Measurements from ENCODE around the gene CIAO1.

The CIAO1 gene

DNA sequence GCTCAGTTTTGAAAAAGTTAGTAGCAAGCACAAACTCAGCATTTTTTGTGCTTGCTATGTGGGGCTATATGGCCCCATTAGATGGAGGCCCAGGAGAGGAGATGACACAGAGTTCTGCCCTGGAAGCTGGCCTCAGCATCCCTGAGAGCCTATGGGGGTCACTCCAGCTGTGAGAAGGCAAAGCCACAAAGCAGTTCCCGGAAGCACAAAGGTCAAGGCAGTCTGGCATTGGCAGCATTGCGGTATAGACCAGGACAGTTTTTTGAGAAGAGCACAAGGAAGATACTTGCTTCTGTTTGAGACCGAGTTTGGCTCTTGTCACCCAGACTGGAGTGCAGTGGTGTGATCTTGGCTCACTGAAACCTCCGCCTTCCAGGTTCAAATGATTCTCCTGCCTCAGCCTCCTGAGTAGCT, 51.6 kb downstream of the CIAO1 start (continued):
- TF ChIP-seq, protein P1, sequence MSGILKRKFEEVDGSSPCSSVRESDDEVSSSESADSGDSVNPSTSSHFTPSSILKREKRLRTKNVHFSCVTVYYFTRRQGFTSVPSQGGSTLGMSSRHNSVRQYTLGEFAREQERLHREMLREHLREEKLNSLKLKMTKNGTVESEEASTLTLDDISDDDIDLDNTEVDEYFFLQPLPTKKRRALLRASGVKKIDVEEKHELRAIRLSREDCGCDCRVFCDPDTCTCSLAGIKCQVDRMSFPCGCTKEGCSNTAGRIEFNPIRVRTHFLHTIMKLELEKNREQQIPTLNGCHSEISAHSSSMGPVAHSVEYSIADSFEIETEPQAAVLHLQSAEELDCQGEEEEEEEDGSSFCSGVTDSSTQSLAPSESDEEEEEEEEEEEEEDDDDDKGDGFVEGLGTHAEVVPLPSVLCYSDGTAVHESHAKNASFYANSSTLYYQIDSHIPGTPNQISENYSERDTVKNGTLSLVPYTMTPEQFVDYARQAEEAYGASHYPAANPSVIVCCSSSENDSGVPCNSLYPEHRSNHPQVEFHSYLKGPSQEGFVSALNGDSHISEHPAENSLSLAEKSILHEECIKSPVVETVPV (CRISPR knock-in tag; IDR thresholded peaks at IDR 0.05), result no peak
- TF ChIP-seq ZFP3 (CRISPR knock-in tag; IDR thresholded peaks at IDR 0.05) (no peak), BACH2 (CRISPR knock-in tag; IDR thresholded peaks at IDR 0.05; ENCODE audit: borderline replicate concordance) (no peak), ESRRG (CRISPR knock-in tag; IDR thresholded peaks at IDR 0.05) (no peak)

DNA sequence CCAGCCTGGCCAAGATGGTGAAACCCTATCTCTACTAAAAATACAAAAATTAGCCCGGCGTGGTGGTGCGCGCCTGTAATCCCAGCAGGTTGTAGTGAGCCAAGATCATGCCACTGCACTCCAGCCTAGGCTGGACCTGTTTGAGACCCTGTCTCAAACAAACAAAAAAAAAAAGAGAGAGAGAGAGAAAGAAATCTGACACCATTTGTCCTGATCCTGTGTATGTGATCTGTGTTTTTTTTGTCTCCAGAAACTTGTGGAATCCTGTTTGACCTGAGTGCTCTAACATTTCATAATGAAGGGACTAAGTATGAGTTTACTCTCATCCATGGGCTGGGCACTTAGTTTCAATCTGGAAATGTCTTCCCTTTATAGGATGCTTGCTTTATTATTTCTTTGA, 52.7 kb downstream of the CIAO1 start:
- TF ChIP-seq ZNF565 (CRISPR knock-in tag; conservative IDR thresholded peaks at IDR 0.05; ENCODE audit: low read depth) (no peak), ISL1 (CRISPR knock-in tag; IDR thresholded peaks at IDR 0.05) (no peak), PPARA (CRISPR knock-in tag; IDR thresholded peaks at IDR 0.05; ENCODE audit: borderline replicate concordance) (no peak), RARB (CRISPR knock-in tag; IDR thresholded peaks at IDR 0.05) (no peak), GLIS3 (CRISPR knock-in tag; IDR thresholded peaks at IDR 0.05) (no peak), ZC3H10 (CRISPR knock-in tag; IDR thresholded peaks at IDR 0.05) (no peak), ESRRG (CRISPR knock-in tag; IDR thresholded peaks at IDR 0.05) (no peak), CSDC2 (CRISPR knock-in tag; IDR thresholded peaks at IDR 0.05) (no peak)
- TF ChIP-seq, protein P2, sequence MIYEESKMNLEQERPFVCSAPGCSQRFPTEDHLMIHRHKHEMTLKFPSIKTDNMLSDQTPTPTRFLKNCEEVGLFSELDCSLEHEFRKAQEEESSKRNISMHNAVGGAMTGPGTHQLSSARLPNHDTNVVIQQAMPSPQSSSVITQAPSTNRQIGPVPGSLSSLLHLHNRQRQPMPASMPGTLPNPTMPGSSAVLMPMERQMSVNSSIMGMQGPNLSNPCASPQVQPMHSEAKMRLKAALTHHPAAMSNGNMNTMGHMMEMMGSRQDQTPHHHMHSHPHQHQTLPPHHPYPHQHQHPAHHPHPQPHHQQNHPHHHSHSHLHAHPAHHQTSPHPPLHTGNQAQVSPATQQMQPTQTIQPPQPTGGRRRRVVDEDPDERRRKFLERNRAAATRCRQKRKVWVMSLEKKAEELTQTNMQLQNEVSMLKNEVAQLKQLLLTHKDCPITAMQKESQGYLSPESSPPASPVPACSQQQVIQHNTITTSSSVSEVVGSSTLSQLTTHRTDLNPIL (CRISPR knock-in tag; IDR thresholded peaks at IDR 0.05; ENCODE audit: low read depth), result no peak
- TF ChIP-seq, protein P3, sequence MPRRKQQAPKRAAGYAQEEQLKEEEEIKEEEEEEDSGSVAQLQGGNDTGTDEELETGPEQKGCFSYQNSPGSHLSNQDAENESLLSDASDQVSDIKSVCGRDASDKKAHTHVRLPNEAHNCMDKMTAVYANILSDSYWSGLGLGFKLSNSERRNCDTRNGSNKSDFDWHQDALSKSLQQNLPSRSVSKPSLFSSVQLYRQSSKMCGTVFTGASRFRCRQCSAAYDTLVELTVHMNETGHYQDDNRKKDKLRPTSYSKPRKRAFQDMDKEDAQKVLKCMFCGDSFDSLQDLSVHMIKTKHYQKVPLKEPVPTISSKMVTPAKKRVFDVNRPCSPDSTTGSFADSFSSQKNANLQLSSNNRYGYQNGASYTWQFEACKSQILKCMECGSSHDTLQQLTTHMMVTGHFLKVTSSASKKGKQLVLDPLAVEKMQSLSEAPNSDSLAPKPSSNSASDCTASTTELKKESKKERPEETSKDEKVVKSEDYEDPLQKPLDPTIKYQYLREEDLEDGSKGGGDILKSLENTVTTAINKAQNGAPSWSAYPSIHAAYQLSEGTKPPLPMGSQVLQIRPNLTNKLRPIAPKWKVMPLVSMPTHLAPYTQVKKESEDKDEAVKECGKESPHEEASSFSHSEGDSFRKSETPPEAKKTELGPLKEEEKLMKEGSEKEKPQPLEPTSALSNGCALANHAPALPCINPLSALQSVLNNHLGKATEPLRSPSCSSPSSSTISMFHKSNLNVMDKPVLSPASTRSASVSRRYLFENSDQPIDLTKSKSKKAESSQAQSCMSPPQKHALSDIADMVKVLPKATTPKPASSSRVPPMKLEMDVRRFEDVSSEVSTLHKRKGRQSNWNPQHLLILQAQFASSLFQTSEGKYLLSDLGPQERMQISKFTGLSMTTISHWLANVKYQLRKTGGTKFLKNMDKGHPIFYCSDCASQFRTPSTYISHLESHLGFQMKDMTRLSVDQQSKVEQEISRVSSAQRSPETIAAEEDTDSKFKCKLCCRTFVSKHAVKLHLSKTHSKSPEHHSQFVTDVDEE (CRISPR knock-in tag; IDR thresholded peaks at IDR 0.05), result no peak
- TF ChIP-seq, protein P4, sequence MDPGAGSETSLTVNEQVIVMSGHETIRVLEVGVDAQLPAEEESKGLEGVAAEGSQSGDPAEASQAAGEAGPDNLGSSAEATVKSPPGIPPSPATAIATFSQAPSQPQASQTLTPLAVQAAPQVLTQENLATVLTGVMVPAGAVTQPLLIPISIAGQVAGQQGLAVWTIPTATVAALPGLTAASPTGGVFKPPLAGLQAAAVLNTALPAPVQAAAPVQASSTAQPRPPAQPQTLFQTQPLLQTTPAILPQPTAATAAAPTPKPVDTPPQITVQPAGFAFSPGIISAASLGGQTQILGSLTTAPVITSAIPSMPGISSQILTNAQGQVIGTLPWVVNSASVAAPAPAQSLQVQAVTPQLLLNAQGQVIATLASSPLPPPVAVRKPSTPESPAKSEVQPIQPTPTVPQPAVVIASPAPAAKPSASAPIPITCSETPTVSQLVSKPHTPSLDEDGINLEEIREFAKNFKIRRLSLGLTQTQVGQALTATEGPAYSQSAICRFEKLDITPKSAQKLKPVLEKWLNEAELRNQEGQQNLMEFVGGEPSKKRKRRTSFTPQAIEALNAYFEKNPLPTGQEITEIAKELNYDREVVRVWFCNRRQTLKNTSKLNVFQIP (CRISPR knock-in tag; IDR thresholded peaks at IDR 0.05; ENCODE audit: borderline replicate concordance, low read depth), result no peak
- ATAC-seq, result no peak

DNA sequence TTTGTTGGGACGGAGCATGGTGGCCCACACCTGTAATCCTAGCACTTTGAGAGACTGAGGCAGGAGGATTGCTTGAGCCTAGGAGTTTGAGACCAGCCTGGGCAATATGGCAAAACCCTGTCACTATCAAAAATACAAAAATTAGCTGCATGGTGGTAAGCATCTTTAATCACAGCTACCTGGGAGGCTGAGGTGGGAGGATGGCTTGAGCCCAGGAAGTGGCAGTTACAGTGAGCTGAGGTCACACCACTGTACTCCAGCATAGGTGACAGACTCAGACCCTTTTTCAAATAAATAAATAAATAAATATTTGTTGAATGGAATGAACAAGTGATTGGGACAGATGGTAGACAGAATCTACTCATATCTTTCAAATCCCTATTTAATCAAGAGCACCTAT, 53.4 kb downstream of the CIAO1 start:
- ATAC-seq, result no peak
- TF ChIP-seq ZFP30 (CRISPR knock-in tag; IDR thresholded peaks at IDR 0.05) (no peak), ZNF8 (CRISPR knock-in tag; IDR thresholded peaks at IDR 0.05) (no peak), SNAI2 (CRISPR knock-in tag; IDR thresholded peaks at IDR 0.05) (no peak), TOX (CRISPR knock-in tag; IDR thresholded peaks at IDR 0.05; ENCODE audit: borderline replicate concordance) (no peak), ZNF565 (CRISPR knock-in tag; conservative IDR thresholded peaks at IDR 0.05; ENCODE audit: low read depth) (no peak), RARB (CRISPR knock-in tag; IDR thresholded peaks at IDR 0.05) (no peak), ZNF70 (CRISPR knock-in tag; IDR thresholded peaks at IDR 0.05) (no peak), ISL1 (CRISPR knock-in tag; IDR thresholded peaks at IDR 0.05) (no peak), CSDC2 (CRISPR knock-in tag; IDR thresholded peaks at IDR 0.05) (no peak), BACH2 (CRISPR knock-in tag; IDR thresholded peaks at IDR 0.05; ENCODE audit: borderline replicate concordance) (no peak), OSR1 (CRISPR knock-in tag; IDR thresholded peaks at IDR 0.05) (no peak), TCF4 (CRISPR knock-in tag; IDR thresholded peaks at IDR 0.05; ENCODE audit: borderline replicate concordance) (no peak), GLIS3 (CRISPR knock-in tag; IDR thresholded peaks at IDR 0.05) (no peak), ZFP3 (CRISPR knock-in tag; IDR thresholded peaks at IDR 0.05) (no peak), ZC3H10 (CRISPR knock-in tag; IDR thresholded peaks at IDR 0.05) (no peak), ESRRG (CRISPR knock-in tag; IDR thresholded peaks at IDR 0.05) (no peak)
- TF ChIP-seq, protein P2 (CRISPR knock-in tag; IDR thresholded peaks at IDR 0.05; ENCODE audit: low read depth), result no peak
- TF ChIP-seq, protein P3 (CRISPR knock-in tag; IDR thresholded peaks at IDR 0.05), result no peak
- TF ChIP-seq, protein P5, sequence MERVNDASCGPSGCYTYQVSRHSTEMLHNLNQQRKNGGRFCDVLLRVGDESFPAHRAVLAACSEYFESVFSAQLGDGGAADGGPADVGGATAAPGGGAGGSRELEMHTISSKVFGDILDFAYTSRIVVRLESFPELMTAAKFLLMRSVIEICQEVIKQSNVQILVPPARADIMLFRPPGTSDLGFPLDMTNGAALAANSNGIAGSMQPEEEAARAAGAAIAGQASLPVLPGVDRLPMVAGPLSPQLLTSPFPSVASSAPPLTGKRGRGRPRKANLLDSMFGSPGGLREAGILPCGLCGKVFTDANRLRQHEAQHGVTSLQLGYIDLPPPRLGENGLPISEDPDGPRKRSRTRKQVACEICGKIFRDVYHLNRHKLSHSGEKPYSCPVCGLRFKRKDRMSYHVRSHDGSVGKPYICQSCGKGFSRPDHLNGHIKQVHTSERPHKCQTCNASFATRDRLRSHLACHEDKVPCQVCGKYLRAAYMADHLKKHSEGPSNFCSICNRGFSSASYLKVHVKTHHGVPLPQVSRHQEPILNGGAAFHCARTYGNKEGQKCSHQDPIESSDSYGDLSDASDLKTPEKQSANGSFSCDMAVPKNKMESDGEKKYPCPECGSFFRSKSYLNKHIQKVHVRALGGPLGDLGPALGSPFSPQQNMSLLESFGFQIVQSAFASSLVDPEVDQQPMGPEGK (CRISPR knock-in tag; IDR thresholded peaks at IDR 0.05; ENCODE audit: borderline replicate concordance), result no peak
- TF ChIP-seq, protein P4 (CRISPR knock-in tag; IDR thresholded peaks at IDR 0.05; ENCODE audit: borderline replicate concordance, low read depth), result no peak
